SK-N-SH treated with all-trans-retinoic acid at 6 μM for 48 hours (cell line): ENCODE data around the gene SH3D19.

ENCODE experiments used
- ARNTL ChIP-seq: fragments of 450-650 bp; formaldehyde crosslinking; IDR thresholded peaks from 2 replicates; pipeline ENCODE4 v1.5.0; 2020; ENCODE audit warnings: low read depth, mild to moderate bottlenecking, moderate library complexity, borderline replicate concordance
- BACH2 ChIP-seq: fragments of 250-450 bp; sonication (Bioruptor Pico); IDR thresholded peaks from 2 replicates; pipeline ENCODE4 v1.9.0; 2021; ENCODE audit warnings: mild to moderate bottlenecking, borderline replicate concordance
- CSDC2 ChIP-seq: fragments of 250-450 bp; sonication (Bioruptor Pico); IDR thresholded peaks from 2 replicates; pipeline ENCODE4 v1.5.0; 2020; ENCODE audit warnings: mild to moderate bottlenecking, moderate library complexity
- GLIS3 ChIP-seq: fragments of 250-450 bp; sonication (Bioruptor Pico); IDR thresholded peaks from 2 replicates; pipeline ENCODE4 v1.5.0; 2020; ENCODE audit warnings: mild to moderate bottlenecking, moderate library complexity
- RARB ChIP-seq: fragments of 250-450 bp; sonication (Bioruptor Pico); IDR thresholded peaks from 2 replicates; pipeline ENCODE4 v1.8.0; 2021; ENCODE audit warnings: mild to moderate bottlenecking, moderate library complexity
- TOX ChIP-seq: fragments of 250-450 bp; sonication (Bioruptor Pico); IDR thresholded peaks from 2 replicates; pipeline ENCODE4 v1.8.0; 2021; ENCODE audit warnings: mild to moderate bottlenecking, moderate library complexity, borderline replicate concordance
- TSHZ2 ChIP-seq: fragments of 250-450 bp; sonication (Bioruptor Pico); IDR thresholded peaks from 2 replicates; pipeline ENCODE4 v1.5.0; 2020; ENCODE audit warnings: mild to moderate bottlenecking, moderate library complexity
- ZFP3 ChIP-seq: fragments of 250-450 bp; sonication (Bioruptor Pico); IDR thresholded peaks from 2 replicates; pipeline ENCODE4 v1.5.0; 2020; ENCODE audit warnings: mild to moderate bottlenecking, moderate library complexity
- ZFP30 ChIP-seq: fragments of 450-650 bp; formaldehyde crosslinking; IDR thresholded peaks from 2 replicates; pipeline ENCODE4 v1.5.0; 2022; ENCODE audit warnings: mild to moderate bottlenecking, moderate library complexity
- ZNF565 ChIP-seq: fragments of 450-650 bp; formaldehyde crosslinking; conservative IDR thresholded peaks from 2 replicates; pipeline ENCODE4 v1.5.0; 2020; ENCODE audit warnings: low read depth, mild to moderate bottlenecking, moderate library complexity
- ZNF8 ChIP-seq: fragments of 450-650 bp; formaldehyde crosslinking; IDR thresholded peaks from 2 replicates; pipeline ENCODE4 v1.5.0; 2020; ENCODE audit warnings: mild to moderate bottlenecking, moderate library complexity
- TF ChIP-seq, protein P1 (sequence below): fragments of 250-450 bp; sonication (Bioruptor Pico); IDR thresholded peaks from 2 replicates; pipeline ENCODE4 v1.5.1; 2021; ENCODE audit warnings: mild to moderate bottlenecking, moderate library complexity

DNA sequence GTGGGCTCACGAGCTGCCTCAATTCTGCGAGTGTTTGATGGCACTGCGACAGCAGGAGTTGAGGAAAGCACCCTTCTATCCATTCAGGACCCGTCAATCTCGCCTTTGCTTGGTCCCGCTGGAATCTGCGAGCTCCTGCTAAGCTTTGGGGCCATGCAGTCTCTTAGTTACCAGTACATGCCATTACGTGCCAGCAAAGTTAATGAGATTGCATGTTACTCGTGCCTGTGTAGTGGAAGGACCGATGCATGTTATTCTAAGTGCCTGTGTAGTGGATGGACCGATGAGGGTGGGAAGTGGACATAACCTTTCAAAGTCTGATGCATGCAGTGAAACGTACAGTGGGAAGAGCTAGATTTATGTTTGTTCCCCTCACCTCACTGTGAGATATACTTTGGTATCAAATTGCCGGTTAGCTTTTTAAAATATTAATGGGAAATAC is 225.4 kb downstream of the SH3D19 start:
- TF ChIP-seq, protein P1, sequence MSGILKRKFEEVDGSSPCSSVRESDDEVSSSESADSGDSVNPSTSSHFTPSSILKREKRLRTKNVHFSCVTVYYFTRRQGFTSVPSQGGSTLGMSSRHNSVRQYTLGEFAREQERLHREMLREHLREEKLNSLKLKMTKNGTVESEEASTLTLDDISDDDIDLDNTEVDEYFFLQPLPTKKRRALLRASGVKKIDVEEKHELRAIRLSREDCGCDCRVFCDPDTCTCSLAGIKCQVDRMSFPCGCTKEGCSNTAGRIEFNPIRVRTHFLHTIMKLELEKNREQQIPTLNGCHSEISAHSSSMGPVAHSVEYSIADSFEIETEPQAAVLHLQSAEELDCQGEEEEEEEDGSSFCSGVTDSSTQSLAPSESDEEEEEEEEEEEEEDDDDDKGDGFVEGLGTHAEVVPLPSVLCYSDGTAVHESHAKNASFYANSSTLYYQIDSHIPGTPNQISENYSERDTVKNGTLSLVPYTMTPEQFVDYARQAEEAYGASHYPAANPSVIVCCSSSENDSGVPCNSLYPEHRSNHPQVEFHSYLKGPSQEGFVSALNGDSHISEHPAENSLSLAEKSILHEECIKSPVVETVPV: no peak
- TF ChIP-seq ZNF565 (CRISPR knock-in tag): no peak
- TF ChIP-seq ZFP3 (CRISPR knock-in tag): no peak
- TF ChIP-seq GLIS3 (CRISPR knock-in tag): no peak
- TF ChIP-seq RARB (CRISPR knock-in tag): no peak
- no peak for TF ChIP-seq CSDC2 (CRISPR knock-in tag)
- no peak for TF ChIP-seq TOX (CRISPR knock-in tag)
- no peak for TF ChIP-seq BACH2 (CRISPR knock-in tag)
- no peak for TF ChIP-seq ARNTL
- TF ChIP-seq TSHZ2 (CRISPR knock-in tag): no peak
- no peak for TF ChIP-seq ZNF8
- TF ChIP-seq ZFP30 (CRISPR knock-in tag): no peak
